Left lung (tissue), 10 donors: Measurements from ENCODE around the gene GJB2. TPM values are rescaled to one million over a fixed set of nuclear protein-coding genes. Genes with fewer than 3 reads are reported as not detected.

Experiments
- ATAC-seq: fragments of 200-7000 bp; cut with Tn5 transposase; one replicate; pipeline ENCODE4 v1.9.1; 2020; ENCODE audit warnings: moderate library complexity
- DNase-seq, 4 donors: peaks; one replicate each; pipeline ENCODE4 v3.0.0-alpha.2; 2013 to 2020
- H3K27ac ChIP-seq, 2 donors: fragments of 200-600 bp; sonication (generic) in 1 of 2; one replicate each; pipeline versions ENCODE4 v1.5.0 to v1.8.0; 2020 to 2021
- H3K27me3 ChIP-seq, 2 donors: fragments of 200-600 bp; sonication (generic) in 1 of 2; one replicate each; pipeline versions ENCODE4 v1.5.0 to v1.8.0; 2020 to 2021
- H3K36me3 ChIP-seq, 2 donors: fragments of 200-600 bp; sonication (generic) in 1 of 2; one replicate each; pipeline versions ENCODE4 v1.5.0 to v1.8.0; 2020 to 2021
- H3K4me1 ChIP-seq, 2 donors: fragments of 200-600 bp; one replicate each; pipeline ENCODE4 v1.8.0; 2021
- H3K4me3 ChIP-seq, 2 donors: fragments of 200-600 bp; sonication (generic) in 1 of 2; one replicate each; pipeline versions ENCODE4 v1.5.0 to v1.8.0; 2020 to 2021; ENCODE audit warnings: mild to moderate bottlenecking in 1 of 2
- H3K9me3 ChIP-seq, 2 donors: fragments of 200-600 bp; sonication (generic) in 1 of 2; one replicate each; pipeline versions ENCODE4 v1.5.0 to v1.8.0; 2020 to 2021
- intact Hi-C, 2 donors: fragments of 100-400 bp; cut with DNase I; formaldehyde crosslinking; loops; one replicate each; pipeline versions ENCODE4 v1.11.2 to v1.14.2; 2022
- polyA plus RNA-seq, 6 donors: library from polyadenylated mRNA; unstranded; fragments of 120-200 nt; gene quantifications; one replicate each; pipeline ENCODE4 v1.2.1, GENCODE V29; 2013; ENCODE audit not compliant: insufficient read length in 6 of 6
- total RNA-seq, 2 donors: library from RNA; stranded (reverse); fragmentation: NEBNext Ultra II Directional; extraction: Animal tissue kit (Norgen Biotek cat#: 25700); gene quantifications; one replicate each; pipeline ENCODE4 v1.2.1, GENCODE V29; 2021
- TF ChIP-seq, protein P1 (sequence below), 2 donors: fragments of 200-600 bp; sonication (generic) in 1 of 2; IDR thresholded peaks; one replicate each; pipeline versions ENCODE4 v1.5.0 to v1.8.0; 2021; ENCODE audit warnings: antibody characterized with exemption in 2 of 2
- donor health status: DM: no; HTN: yes; CAD: no.
- donor health status: DM: no; HTN: no; CAD: no.

GJB2 gene
- total and polyA plus RNA-seq, 8 donors, result 0.42 to 4.3 (median 0.78) TPM

GRCh38 chr13:20151612-20152011 is 41.1 kb downstream of the GJB2 start:
- no peak for DNase-seq
- Histone ChIP-seq H3K27me3 (peaks cover 21 to 81% of the 10 kb centered on the region in 2 donors), H3K27ac (no peak overlapping the region), H3K9me3 (no peaks in the 10 kb centered on the region), H3K4me3 (no peak overlapping the region), H3K4me1 (no peaks in the 10 kb centered on the region), H3K36me3 (no peaks in the 10 kb centered on the region)
- ATAC-seq, result no peak
- intact Hi-C loops, result no loop called here
- TF ChIP-seq, protein P1, sequence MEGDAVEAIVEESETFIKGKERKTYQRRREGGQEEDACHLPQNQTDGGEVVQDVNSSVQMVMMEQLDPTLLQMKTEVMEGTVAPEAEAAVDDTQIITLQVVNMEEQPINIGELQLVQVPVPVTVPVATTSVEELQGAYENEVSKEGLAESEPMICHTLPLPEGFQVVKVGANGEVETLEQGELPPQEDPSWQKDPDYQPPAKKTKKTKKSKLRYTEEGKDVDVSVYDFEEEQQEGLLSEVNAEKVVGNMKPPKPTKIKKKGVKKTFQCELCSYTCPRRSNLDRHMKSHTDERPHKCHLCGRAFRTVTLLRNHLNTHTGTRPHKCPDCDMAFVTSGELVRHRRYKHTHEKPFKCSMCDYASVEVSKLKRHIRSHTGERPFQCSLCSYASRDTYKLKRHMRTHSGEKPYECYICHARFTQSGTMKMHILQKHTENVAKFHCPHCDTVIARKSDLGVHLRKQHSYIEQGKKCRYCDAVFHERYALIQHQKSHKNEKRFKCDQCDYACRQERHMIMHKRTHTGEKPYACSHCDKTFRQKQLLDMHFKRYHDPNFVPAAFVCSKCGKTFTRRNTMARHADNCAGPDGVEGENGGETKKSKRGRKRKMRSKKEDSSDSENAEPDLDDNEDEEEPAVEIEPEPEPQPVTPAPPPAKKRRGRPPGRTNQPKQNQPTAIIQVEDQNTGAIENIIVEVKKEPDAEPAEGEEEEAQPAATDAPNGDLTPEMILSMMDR (IDR thresholded peaks at IDR 0.05), result no peak

- H3K27ac ChIP-seq, result no peak overlapping the region
- DNase-seq (no peak), ATAC-seq (no peak)
- no peaks in the 10 kb centered on the region for H3K9me3 ChIP-seq
- peaks cover 15 to 81% of the 10 kb centered on the region in 2 donors for H3K27me3 ChIP-seq
- no peak overlapping the region for H3K4me3 ChIP-seq
- TF ChIP-seq, protein P1 (IDR thresholded peaks at IDR 0.05), result no peak
- intact Hi-C loops, result no loop called here
- no peaks in the 10 kb centered on the region for H3K36me3 ChIP-seq
- H3K4me1 ChIP-seq, result no peaks in the 10 kb centered on the region
Observed at GRCh38 chr13:20151016-20151415, 41.7 kb downstream of the GJB2 start.

GRCh38 chr13:20150561-20150960 is 42.2 kb downstream of the GJB2 start:
- H3K27me3 ChIP-seq, result peaks cover 14 to 81% of the 10 kb centered on the region in 2 donors
- H3K27ac ChIP-seq, result no peak overlapping the region
- H3K4me3 ChIP-seq, result no peak overlapping the region
- no peaks in the 10 kb centered on the region for H3K4me1 ChIP-seq
- intact Hi-C loops, result no loop called here
- no peaks in the 10 kb centered on the region for H3K36me3 ChIP-seq
- no peak for ATAC-seq
- no peaks in the 10 kb centered on the region for H3K9me3 ChIP-seq
- no peak for DNase-seq
- TF ChIP-seq, protein P1 (IDR thresholded peaks at IDR 0.05), result no peak

GRCh38 chr13:20149762-20150161 is 43.0 kb downstream of the GJB2 start:
- peaks cover 8 to 78% of the 10 kb centered on the region in 2 donors for H3K27me3 ChIP-seq
- ATAC-seq (no peak), DNase-seq (no peak)
- intact Hi-C loops, result no loop called here
- H3K4me1 ChIP-seq, result no peaks in the 10 kb centered on the region
- no peaks in the 10 kb centered on the region for H3K9me3 ChIP-seq
- no peak overlapping the region for H3K27ac ChIP-seq
- H3K4me3 ChIP-seq, result no peak overlapping the region
- H3K36me3 ChIP-seq, result no peaks in the 10 kb centered on the region
- TF ChIP-seq, protein P1 (IDR thresholded peaks at IDR 0.05), result no peak

DNA sequence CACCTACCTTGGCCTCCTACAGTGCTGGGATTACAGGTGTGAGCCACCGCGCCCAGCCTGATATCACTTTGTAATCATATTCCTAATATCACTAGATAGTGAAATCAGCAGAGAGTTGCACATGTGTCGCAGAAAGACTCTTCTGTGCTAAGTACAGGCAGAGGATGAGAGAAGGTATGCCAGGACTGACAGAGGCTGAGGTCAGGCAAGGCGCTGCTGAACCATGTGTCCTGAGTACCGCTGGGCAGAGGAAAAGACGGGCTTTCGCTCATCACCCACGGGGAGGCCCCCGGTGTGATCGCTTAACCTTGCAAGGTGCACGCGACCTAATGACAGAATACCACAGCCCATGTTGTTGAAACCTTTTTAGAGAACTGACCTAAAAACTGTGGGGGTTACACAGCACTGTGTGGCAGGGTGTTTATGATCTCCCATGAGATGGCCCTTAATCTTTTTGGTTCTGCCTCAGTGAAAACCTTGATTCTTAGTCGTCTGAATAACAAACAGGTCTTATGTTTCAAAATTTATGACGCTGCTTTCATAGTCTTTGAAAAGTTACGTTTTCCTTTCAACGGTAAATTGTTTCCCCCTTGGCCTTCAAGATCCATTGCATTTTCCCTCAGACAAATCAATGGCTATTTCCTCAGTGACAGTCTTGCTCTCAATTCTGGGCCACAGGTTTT is 44.1 kb downstream of the GJB2 start:
- Histone ChIP-seq H3K27ac (no peak overlapping the region), H3K27me3 (peaks cover 6 to 78% of the 10 kb centered on the region in 2 donors), H3K36me3 (no peaks in the 10 kb centered on the region), H3K4me1 (no peaks in the 10 kb centered on the region), H3K4me3 (no peak overlapping the region), H3K9me3 (no peaks in the 10 kb centered on the region)
- TF ChIP-seq, protein P1 (IDR thresholded peaks at IDR 0.05), result no peak
- intact Hi-C loops, result no loop called here
- DNase-seq, result no peak
- ATAC-seq, result no peak
